A549 (cell line): ENCODE measurements around the gene CNTNAP2. TPM values are rescaled to one million over a fixed set of nuclear protein-coding genes. Genes with fewer than 3 reads are reported as not detected.

ENCODE experiments used
- ATAC-seq, 2 experiments: fragments of 200-7000 bp in 1 of 2; fragments of >200 bp in 1 of 2; cut with Nextera tagmentation in 1 of 2; cut with Tn5 transposase in 1 of 2; 3 replicates each; pipeline versions ENCODE4 v1.8.0 to v1.9.1; 2018 to 2020; ENCODE audit warnings: mild to moderate bottlenecking in 1 of 2, moderate library complexity in 1 of 2
- CTCF ChIA-PET: fragments of 300-600 bp; sonication (Branson Sonifier 250); formaldehyde crosslinking; extraction: SDS; loops from one replicate; lab custom pipeline; 2021; ENCODE audit warnings: antibody characterized with exemption, inconsistent platforms; lab: Yijun Ruan, JAX
- POLR2A ChIA-PET: fragments of 350-600 bp; formaldehyde crosslinking; extraction: SDS; loops from one replicate; lab custom pipeline; 2021; ENCODE audit warnings: antibody characterized with exemption, inconsistent platforms; lab: Yijun Ruan, JAX
- DNase-seq, 2 experiments: peaks; one replicate each; pipeline versions ENCODE4 v3.0.0 to v3.0.0-alpha.2; 2011 to 2016; ENCODE audit warnings: low read depth in 1 of 2, low spot score in 1 of 2
- FAIRE-seq: peaks from 2 replicates; lab custom pipeline; 2011; peaks lifted over from hg19 to GRCh38; lab: Jason Lieb, UNC
- H3K27ac ChIP-seq, 2 experiments: fragments of >200 bp; sonication (Bioruptor Twin); formaldehyde crosslinking; 3 replicates each; pipeline ENCODE4 v1.5.1; 2016 to 2017
- H3K4me1 ChIP-seq: fragments of >200 bp; sonication (Bioruptor Twin); formaldehyde crosslinking; 3 replicates; pipeline ENCODE4 v1.6.1; 2016
- H3K4me2 ChIP-seq: fragments of >200 bp; sonication (Bioruptor Twin); formaldehyde crosslinking; 3 replicates; pipeline ENCODE4 v1.6.1; 2016
- H3K4me3 ChIP-seq: fragments of >200 bp; sonication (Bioruptor Twin); formaldehyde crosslinking; 3 replicates; pipeline ENCODE4 v1.5.1; 2016
- H3K9me3 ChIP-seq: fragments of >200 bp; sonication (Bioruptor Twin); formaldehyde crosslinking; 3 replicates; pipeline ENCODE4 v1.6.1; 2016
- BCL3 ChIP-seq: fragments of >200 bp; sonication (Bioruptor Twin); formaldehyde crosslinking; IDR thresholded peaks from 3 replicates; pipeline ENCODE4 v1.6.1; 2016
- CBX2 ChIP-seq: fragments of 200-600 bp; sonication (generic); IDR thresholded peaks from 2 replicates; pipeline ENCODE4 v1.6.1; 2016; ENCODE audit warnings: low read depth, mild to moderate bottlenecking, borderline replicate concordance
- CEBPB ChIP-seq, 2 experiments: fragments of >200 bp in 1 of 2; sonication (Bioruptor Twin) in 1 of 2; formaldehyde crosslinking in 1 of 2; IDR thresholded peaks; 2 replicates each; pipeline ENCODE4 v1.6.1; 2012 to 2016
- CHD4 ChIP-seq: fragments of 200-600 bp; sonication (generic); IDR thresholded peaks from 2 replicates; pipeline ENCODE4 v1.6.1; 2016; ENCODE audit warnings: antibody characterized with exemption, mild to moderate bottlenecking, borderline replicate concordance
- EHMT2 ChIP-seq: fragments of 200-600 bp; sonication (generic); IDR thresholded peaks from 2 replicates; pipeline ENCODE4 v1.6.1; 2016; ENCODE audit warnings: antibody characterized with exemption, low read depth, mild to moderate bottlenecking, moderate library complexity
- FOSB ChIP-seq: fragments of 250-450 bp; sonication (Bioruptor Pico); IDR thresholded peaks from 2 replicates; pipeline ENCODE4 v1.5.0; 2020; ENCODE audit warnings: mild to moderate bottlenecking, moderate library complexity
- GATA3 ChIP-seq: IDR thresholded peaks from 2 replicates; pipeline ENCODE4 v1.6.1; 2012; ENCODE audit warnings: borderline replicate concordance
- HDAC2 ChIP-seq: fragments of 200-600 bp; sonication (generic); IDR thresholded peaks from 2 replicates; pipeline ENCODE4 v1.6.1; 2016
- HMGXB4 ChIP-seq: fragments of 250-450 bp; sonication (Bioruptor Pico); IDR thresholded peaks from 2 replicates; pipeline ENCODE4 v1.5.0; 2021; ENCODE audit warnings: mild to moderate bottlenecking, moderate library complexity, borderline replicate concordance
- HOXB13 ChIP-seq: fragments of 250-450 bp; sonication (Bioruptor Pico); IDR thresholded peaks from 2 replicates; pipeline ENCODE4 v1.5.0; 2020; ENCODE audit warnings: low read depth, mild to moderate bottlenecking, moderate library complexity
- JUN ChIP-seq, 2 experiments: fragments of >200 bp; sonication (Bioruptor Twin); formaldehyde crosslinking; IDR thresholded peaks; 2 replicates in 1 of 2; 3 replicates in 1 of 2; pipeline ENCODE4 v1.6.1; 2016 to 2017
- JUNB ChIP-seq: fragments of >200 bp; sonication (Bioruptor Twin); formaldehyde crosslinking; IDR thresholded peaks from 2 replicates; pipeline ENCODE4 v1.6.1; 2016
- KDM1A ChIP-seq: fragments of 200-600 bp; sonication (generic); IDR thresholded peaks from 2 replicates; pipeline ENCODE4 v1.6.1; 2016; ENCODE audit warnings: low read depth, mild to moderate bottlenecking
- MAX ChIP-seq: IDR thresholded peaks from 2 replicates; pipeline ENCODE4 v1.6.1; 2012
- NFE2L2 ChIP-seq: fragments of 150-350 bp; conservative IDR thresholded peaks from 2 replicates; pipeline ENCODE4 v1.6.1; 2014; ENCODE audit warnings: low read length
- NR3C1 ChIP-seq: fragments of >200 bp; sonication (Bioruptor Twin); formaldehyde crosslinking; IDR thresholded peaks from 3 replicates; pipeline ENCODE4 v1.6.1; 2017
- POLR2AphosphoS2 ChIP-seq: conservative IDR thresholded peaks from 2 replicates; pipeline ENCODE4 v1.6.1; 2012; ENCODE audit warnings: low read length, improper control_type of control experiment, inconsistent platforms
- RAD21 ChIP-seq, 2 experiments: fragments of >200 bp in 1 of 2; sonication (Bioruptor Twin) in 1 of 2; formaldehyde crosslinking in 1 of 2; IDR thresholded peaks in 1 of 2; conservative IDR thresholded peaks in 1 of 2; 2 replicates in 1 of 2; 3 replicates in 1 of 2; pipeline ENCODE4 v1.6.1; 2012 to 2018; ENCODE audit warnings: inconsistent platforms in 1 of 2
- RARB ChIP-seq: fragments of 250-450 bp; sonication (Bioruptor Pico); IDR thresholded peaks from 2 replicates; pipeline ENCODE4 v1.8.0; 2021; ENCODE audit warnings: mild to moderate bottlenecking, moderate library complexity
- RCOR1 ChIP-seq: fragments of 150-350 bp; IDR thresholded peaks from 2 replicates; pipeline ENCODE4 v1.6.1; 2014; ENCODE audit warnings: antibody characterized with exemption, low read length, low read depth
- REST ChIP-seq: fragments of 200-600 bp; sonication (generic); IDR thresholded peaks from 2 replicates; pipeline ENCODE4 v1.6.1; 2016; ENCODE audit warnings: antibody characterized with exemption, mild to moderate bottlenecking, moderate library complexity
- RFX5 ChIP-seq: fragments of 450-650 bp; IDR thresholded peaks from 2 replicates; pipeline ENCODE4 v1.7.1; 2014; ENCODE audit warnings: antibody characterized with exemption, mild to moderate bottlenecking, moderate library complexity
- RNF2 ChIP-seq: fragments of 200-600 bp; sonication (generic); IDR thresholded peaks from 2 replicates; pipeline ENCODE4 v1.6.1; 2016; ENCODE audit warnings: low read depth, mild to moderate bottlenecking, antibody characterized with exemption, moderate library complexity, borderline replicate concordance
- TFCP2L1 ChIP-seq: fragments of 250-450 bp; sonication (Bioruptor Pico); IDR thresholded peaks from 2 replicates; pipeline ENCODE4 v1.5.0; 2021; ENCODE audit warnings: mild to moderate bottlenecking
- ZNF302 ChIP-seq: fragments of 250-450 bp; sonication (Bioruptor Pico); IDR thresholded peaks from 2 replicates; pipeline ENCODE4 v1.9.0; 2021; ENCODE audit warnings: inconsistent platforms, mild to moderate bottlenecking, moderate library complexity
- ZSCAN20 ChIP-seq: fragments of 250-450 bp; sonication (Bioruptor Pico); IDR thresholded peaks from 2 replicates; pipeline ENCODE4 v1.8.0; 2022; ENCODE audit warnings: mild to moderate bottlenecking, moderate library complexity
- WGBS: methylation state at CpG from one replicate; pipeline ENCODE4 v1.1.6; 2017; ENCODE audit errors: missing lambda C conversion rate; 5-methylcytosine and 5-hydroxymethylcytosine counted together
- polyA plus RNA-seq, 4 experiments: library from polyadenylated mRNA; depleted of rRNA in 3 of 4; stranded (reverse); fragments of >200 nt; fragmentation: RNase III in 1 of 4; extraction: RNeasy Plus Mini Kit Qiagen cat#74134 plus additional on column Dnase treatment in 1 of 4; gene quantifications; 2 replicates in 3 of 4; 3 replicates in 1 of 4; pipeline ENCODE4 v1.2.3, GENCODE V29; 2011 to 2017
- TF ChIP-seq, protein P1 (sequence below): fragments of 250-450 bp; sonication (Bioruptor Pico); IDR thresholded peaks from 2 replicates; pipeline ENCODE4 v1.5.0; 2020; ENCODE audit warnings: low read depth, mild to moderate bottlenecking, moderate library complexity
- TF ChIP-seq, protein P2 (sequence below): fragments of >200 bp; sonication (Bioruptor Twin); formaldehyde crosslinking; IDR thresholded peaks from 2 replicates; pipeline ENCODE4 v1.6.1; 2016

Gene CNTNAP2
- polyA plus RNA-seq, 2 of the 4 experiments (the other 2 are of a cell fraction), result 0.05 to 0.13 TPM

- TF ChIP-seq CEBPB (IDR thresholded peaks at IDR 0.05) (no peak), CHD4 (no peak), RFX5 (no peak), RNF2 (no peak), NFE2L2 (no peak), CBX2 (no peak)
These were observed 1693.7 kb downstream of the CNTNAP2 start (continued) for GRCh38 chr7:147810269-147810668.

- FAIRE-seq, result no peak
- Histone ChIP-seq H3K27ac (no peak overlapping the region), H3K4me2 (no peak overlapping the region), H3K9me3 (no peaks in the 10 kb centered on the region), H3K4me1 (no peaks in the 10 kb centered on the region), H3K4me3 (no peak overlapping the region)
- ChIA-PET CTCF (no interaction called here), POLR2A (no interaction called here)
- DNase-seq, result no peak
- no peak for ATAC-seq
- WGBS, result 39% methylated on average over 5 of the region's 5 CpGs
- TF ChIP-seq NR3C1 (no peak), EHMT2 (no peak), HOXB13 (no peak), ZSCAN20 (CRISPR knock-in tag) (no peak), BCL3 (no peak), CEBPB (IDR thresholded peaks at IDR 0.05) (no peak), ZNF302 (CRISPR knock-in tag) (no peak), JUNB (no peak), GATA3 (no peak), RNF2 (no peak)
- TF ChIP-seq, protein P1, sequence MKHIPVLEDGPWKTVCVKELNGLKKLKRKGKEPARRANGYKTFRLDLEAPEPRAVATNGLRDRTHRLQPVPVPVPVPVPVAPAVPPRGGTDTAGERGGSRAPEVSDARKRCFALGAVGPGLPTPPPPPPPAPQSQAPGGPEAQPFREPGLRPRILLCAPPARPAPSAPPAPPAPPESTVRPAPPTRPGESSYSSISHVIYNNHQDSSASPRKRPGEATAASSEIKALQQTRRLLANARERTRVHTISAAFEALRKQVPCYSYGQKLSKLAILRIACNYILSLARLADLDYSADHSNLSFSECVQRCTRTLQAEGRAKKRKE (CRISPR knock-in tag), result no peak
These were observed 1695.3 kb downstream of the CNTNAP2 start for GRCh38 chr7:147811923-147812322.

DNA sequence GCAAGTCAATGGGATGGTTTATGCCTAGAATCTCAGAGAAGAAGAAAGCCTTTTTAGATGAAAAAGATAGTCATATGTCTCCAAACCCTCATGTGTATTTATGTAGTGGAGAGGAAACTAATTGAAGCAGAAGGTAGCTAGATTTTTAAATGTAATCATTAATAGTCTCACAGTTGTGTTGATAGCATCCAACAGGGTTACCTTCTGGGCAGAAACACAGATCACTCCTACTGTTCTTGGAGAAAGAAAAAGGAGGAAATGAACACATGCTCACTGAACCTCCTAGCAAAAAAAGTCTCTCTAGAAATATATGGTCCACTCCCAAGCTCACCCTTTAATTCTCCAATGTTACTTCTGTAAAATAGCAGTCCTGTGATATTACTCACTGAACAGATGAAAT is 1696.7 kb downstream of the CNTNAP2 start:
- DNase-seq (no peak), ATAC-seq (no peak), FAIRE-seq (no peak)
- ChIA-PET POLR2A (no interaction called here), CTCF (no interaction called here)
- H3K27ac ChIP-seq, result no peak overlapping the region
- no peaks in the 10 kb centered on the region for H3K4me1 ChIP-seq
- TF ChIP-seq RCOR1 (no peak), RAD21 (conservative IDR thresholded peaks at IDR 0.05 in 1 of 2, IDR thresholded peaks at IDR 0.05 in 1 of 2) (no peak), RARB (CRISPR knock-in tag) (no peak), TFCP2L1 (CRISPR knock-in tag) (no peak), MAX (no peak), CHD4 (no peak), HDAC2 (no peak), NR3C1 (no peak), RFX5 (no peak), FOSB (CRISPR knock-in tag) (no peak), POLR2AphosphoS2 (no peak), JUN (IDR thresholded peaks at IDR 0.05) (no peak), KDM1A (no peak), REST (no peak), HOXB13 (no peak), HMGXB4 (no peak)
- TF ChIP-seq, protein P2, sequence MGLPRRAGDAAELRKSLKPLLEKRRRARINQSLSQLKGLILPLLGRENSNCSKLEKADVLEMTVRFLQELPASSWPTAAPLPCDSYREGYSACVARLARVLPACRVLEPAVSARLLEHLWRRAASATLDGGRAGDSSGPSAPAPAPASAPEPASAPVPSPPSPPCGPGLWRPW, result no peak
- H3K9me3 ChIP-seq, result no peaks in the 10 kb centered on the region
- no peak overlapping the region for H3K4me3 ChIP-seq
- no peak overlapping the region for H3K4me2 ChIP-seq
